HEK293 (cell line): ENCODE data around the gene ARHGAP30.

Experiments
- GLI4 ChIP-seq: fragments of 450-650 bp; formaldehyde crosslinking; IDR thresholded peaks from 2 replicates; pipeline ENCODE4 v1.5.1; 2016; ENCODE audit warnings: missing biosample characterization, missing genetic modification characterization
- MZF1 ChIP-seq: fragments of 450-650 bp; formaldehyde crosslinking; IDR thresholded peaks from 2 replicates; pipeline ENCODE4 v1.5.1; 2017; ENCODE audit warnings: missing biosample characterization, missing genetic modification characterization, borderline replicate concordance
- REPIN1 ChIP-seq: fragments of 450-650 bp; formaldehyde crosslinking; IDR thresholded peaks from 2 replicates; pipeline ENCODE4 v1.5.1; 2017; ENCODE audit warnings: missing biosample characterization, missing genetic modification characterization, low read depth
- TCF7L2 ChIP-seq: IDR thresholded peaks from 2 replicates; pipeline ENCODE4 v1.6.1; 2011; ENCODE audit warnings: low read depth, mild to moderate bottlenecking, inconsistent platforms, low read length, moderate library complexity, borderline replicate concordance
- ZNF24 ChIP-seq: fragments of 450-650 bp; formaldehyde crosslinking; IDR thresholded peaks from 2 replicates; pipeline ENCODE4 v1.5.1; 2016; ENCODE audit warnings: missing biosample characterization, missing genetic modification characterization
- ZNF248 ChIP-seq: fragments of 450-650 bp; formaldehyde crosslinking; IDR thresholded peaks from 2 replicates; pipeline ENCODE4 v1.5.1; 2017; ENCODE audit warnings: missing biosample characterization, missing genetic modification characterization
- ZNF629 ChIP-seq: fragments of 450-650 bp; formaldehyde crosslinking; IDR thresholded peaks from 2 replicates; pipeline ENCODE4 v1.5.1; 2017; ENCODE audit warnings: missing biosample characterization, missing genetic modification characterization
- TF ChIP-seq, protein P1 (sequence below): fragments of 450-650 bp; formaldehyde crosslinking; IDR thresholded peaks from 2 replicates; pipeline ENCODE4 v1.5.1; 2016; ENCODE audit warnings: missing biosample characterization, missing genetic modification characterization
- TF ChIP-seq, protein P2 (sequence below): fragments of 450-650 bp; formaldehyde crosslinking; IDR thresholded peaks from 2 replicates; pipeline ENCODE4 v1.5.1; 2016; ENCODE audit warnings: missing biosample characterization, missing genetic modification characterization, low read depth
- TF ChIP-seq, protein P3 (sequence below): fragments of 450-650 bp; formaldehyde crosslinking; IDR thresholded peaks from 2 replicates; pipeline ENCODE4 v1.5.1; 2016; ENCODE audit warnings: missing biosample characterization, missing genetic modification characterization, low read depth
- TF ChIP-seq, protein P4 (sequence below): fragments of 450-650 bp; formaldehyde crosslinking; optimal IDR thresholded peaks from 2 replicates; pipeline ENCODE3; 2016; ENCODE audit warnings: missing biosample characterization, mild to moderate bottlenecking, missing genetic modification characterization
- TF ChIP-seq, protein P5 (sequence below): fragments of 450-650 bp; formaldehyde crosslinking; IDR thresholded peaks from 2 replicates; pipeline ENCODE4 v1.5.1; 2017; ENCODE audit warnings: missing biosample characterization, missing genetic modification characterization

DNA sequence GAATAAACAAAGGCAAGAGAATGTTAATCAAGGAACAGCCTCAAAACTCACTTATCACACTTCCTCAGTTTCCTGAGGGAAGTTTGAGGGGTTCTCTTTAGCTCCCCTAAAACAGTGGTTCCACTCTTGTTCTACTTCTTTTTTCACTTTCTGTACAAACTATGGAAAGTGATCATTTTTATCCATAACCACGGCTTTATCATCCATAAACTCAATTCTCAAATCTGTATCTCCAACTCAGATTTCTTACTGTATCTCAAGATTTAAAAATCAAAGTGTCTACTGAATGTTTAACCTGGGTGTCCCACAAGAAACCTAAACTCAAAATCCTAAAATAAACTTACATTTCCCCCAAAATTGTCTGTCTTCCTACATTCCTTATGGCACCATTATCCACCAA is 44.2 kb upstream of the ARHGAP30 start:
- TF ChIP-seq, protein P1, sequence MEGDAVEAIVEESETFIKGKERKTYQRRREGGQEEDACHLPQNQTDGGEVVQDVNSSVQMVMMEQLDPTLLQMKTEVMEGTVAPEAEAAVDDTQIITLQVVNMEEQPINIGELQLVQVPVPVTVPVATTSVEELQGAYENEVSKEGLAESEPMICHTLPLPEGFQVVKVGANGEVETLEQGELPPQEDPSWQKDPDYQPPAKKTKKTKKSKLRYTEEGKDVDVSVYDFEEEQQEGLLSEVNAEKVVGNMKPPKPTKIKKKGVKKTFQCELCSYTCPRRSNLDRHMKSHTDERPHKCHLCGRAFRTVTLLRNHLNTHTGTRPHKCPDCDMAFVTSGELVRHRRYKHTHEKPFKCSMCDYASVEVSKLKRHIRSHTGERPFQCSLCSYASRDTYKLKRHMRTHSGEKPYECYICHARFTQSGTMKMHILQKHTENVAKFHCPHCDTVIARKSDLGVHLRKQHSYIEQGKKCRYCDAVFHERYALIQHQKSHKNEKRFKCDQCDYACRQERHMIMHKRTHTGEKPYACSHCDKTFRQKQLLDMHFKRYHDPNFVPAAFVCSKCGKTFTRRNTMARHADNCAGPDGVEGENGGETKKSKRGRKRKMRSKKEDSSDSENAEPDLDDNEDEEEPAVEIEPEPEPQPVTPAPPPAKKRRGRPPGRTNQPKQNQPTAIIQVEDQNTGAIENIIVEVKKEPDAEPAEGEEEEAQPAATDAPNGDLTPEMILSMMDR: no peak
- TF ChIP-seq MZF1 (tag by site-specific recombination): no peak
- no peak for TF ChIP-seq ZNF629 (tag by site-specific recombination)
- no peak for TF ChIP-seq ZNF248 (tag by site-specific recombination)
- TF ChIP-seq, protein P2, sequence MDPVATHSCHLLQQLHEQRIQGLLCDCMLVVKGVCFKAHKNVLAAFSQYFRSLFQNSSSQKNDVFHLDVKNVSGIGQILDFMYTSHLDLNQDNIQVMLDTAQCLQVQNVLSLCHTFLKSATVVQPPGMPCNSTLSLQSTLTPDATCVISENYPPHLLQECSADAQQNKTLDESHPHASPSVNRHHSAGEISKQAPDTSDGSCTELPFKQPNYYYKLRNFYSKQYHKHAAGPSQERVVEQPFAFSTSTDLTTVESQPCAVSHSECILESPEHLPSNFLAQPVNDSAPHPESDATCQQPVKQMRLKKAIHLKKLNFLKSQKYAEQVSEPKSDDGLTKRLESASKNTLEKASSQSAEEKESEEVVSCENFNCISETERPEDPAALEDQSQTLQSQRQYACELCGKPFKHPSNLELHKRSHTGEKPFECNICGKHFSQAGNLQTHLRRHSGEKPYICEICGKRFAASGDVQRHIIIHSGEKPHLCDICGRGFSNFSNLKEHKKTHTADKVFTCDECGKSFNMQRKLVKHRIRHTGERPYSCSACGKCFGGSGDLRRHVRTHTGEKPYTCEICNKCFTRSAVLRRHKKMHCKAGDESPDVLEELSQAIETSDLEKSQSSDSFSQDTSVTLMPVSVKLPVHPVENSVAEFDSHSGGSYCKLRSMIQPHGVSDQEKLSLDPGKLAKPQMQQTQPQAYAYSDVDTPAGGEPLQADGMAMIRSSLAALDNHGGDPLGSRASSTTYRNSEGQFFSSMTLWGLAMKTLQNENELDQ (tag by site-specific recombination): no peak
- TF ChIP-seq, protein P3, sequence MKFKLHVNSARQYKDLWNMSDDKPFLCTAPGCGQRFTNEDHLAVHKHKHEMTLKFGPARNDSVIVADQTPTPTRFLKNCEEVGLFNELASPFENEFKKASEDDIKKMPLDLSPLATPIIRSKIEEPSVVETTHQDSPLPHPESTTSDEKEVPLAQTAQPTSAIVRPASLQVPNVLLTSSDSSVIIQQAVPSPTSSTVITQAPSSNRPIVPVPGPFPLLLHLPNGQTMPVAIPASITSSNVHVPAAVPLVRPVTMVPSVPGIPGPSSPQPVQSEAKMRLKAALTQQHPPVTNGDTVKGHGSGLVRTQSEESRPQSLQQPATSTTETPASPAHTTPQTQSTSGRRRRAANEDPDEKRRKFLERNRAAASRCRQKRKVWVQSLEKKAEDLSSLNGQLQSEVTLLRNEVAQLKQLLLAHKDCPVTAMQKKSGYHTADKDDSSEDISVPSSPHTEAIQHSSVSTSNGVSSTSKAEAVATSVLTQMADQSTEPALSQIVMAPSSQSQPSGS (tag by site-specific recombination): no peak
- TF ChIP-seq, protein P4, sequence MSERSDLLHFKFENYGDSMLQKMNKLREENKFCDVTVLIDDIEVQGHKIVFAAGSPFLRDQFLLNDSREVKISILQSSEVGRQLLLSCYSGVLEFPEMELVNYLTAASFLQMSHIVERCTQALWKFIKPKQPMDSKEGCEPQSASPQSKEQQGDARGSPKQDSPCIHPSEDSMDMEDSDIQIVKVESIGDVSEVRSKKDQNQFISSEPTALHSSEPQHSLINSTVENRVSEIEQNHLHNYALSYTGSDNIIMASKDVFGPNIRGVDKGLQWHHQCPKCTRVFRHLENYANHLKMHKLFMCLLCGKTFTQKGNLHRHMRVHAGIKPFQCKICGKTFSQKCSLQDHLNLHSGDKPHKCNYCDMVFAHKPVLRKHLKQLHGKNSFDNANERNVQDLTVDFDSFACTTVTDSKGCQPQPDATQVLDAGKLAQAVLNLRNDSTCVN (tag by site-specific recombination): no peak
- TF ChIP-seq, protein P5, sequence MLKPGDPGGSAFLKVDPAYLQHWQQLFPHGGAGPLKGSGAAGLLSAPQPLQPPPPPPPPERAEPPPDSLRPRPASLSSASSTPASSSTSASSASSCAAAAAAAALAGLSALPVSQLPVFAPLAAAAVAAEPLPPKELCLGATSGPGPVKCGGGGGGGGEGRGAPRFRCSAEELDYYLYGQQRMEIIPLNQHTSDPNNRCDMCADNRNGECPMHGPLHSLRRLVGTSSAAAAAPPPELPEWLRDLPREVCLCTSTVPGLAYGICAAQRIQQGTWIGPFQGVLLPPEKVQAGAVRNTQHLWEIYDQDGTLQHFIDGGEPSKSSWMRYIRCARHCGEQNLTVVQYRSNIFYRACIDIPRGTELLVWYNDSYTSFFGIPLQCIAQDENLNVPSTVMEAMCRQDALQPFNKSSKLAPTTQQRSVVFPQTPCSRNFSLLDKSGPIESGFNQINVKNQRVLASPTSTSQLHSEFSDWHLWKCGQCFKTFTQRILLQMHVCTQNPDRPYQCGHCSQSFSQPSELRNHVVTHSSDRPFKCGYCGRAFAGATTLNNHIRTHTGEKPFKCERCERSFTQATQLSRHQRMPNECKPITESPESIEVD (tag by site-specific recombination): no peak
- TF ChIP-seq GLI4 (tag by site-specific recombination): no peak
- no peak for TF ChIP-seq REPIN1 (tag by site-specific recombination)
- TF ChIP-seq ZNF24 (tag by site-specific recombination): no peak
- TF ChIP-seq TCF7L2: no peak
